Stimulated activated CD4-positive, alpha-beta T cell treated with anti-CD3 and anti-CD28 coated beads, Interleukin-1b, Interleukin-23, amount 100 ng/mL, for 4 hours (primary cell): ENCODE results near the gene PRKN.
"Not testable (repeated sequence)": the region's sequence is repeated elsewhere in the genome, so short reads cannot be mapped to it uniquely, and the experiment has no call there.

Experiments
- DNase-seq, 2 donors: peaks; one replicate each; pipeline ENCODE4 v3.0.0-alpha.2; 2020; ENCODE audit warnings: low read depth in 2 of 2

PRKN gene

DNA sequence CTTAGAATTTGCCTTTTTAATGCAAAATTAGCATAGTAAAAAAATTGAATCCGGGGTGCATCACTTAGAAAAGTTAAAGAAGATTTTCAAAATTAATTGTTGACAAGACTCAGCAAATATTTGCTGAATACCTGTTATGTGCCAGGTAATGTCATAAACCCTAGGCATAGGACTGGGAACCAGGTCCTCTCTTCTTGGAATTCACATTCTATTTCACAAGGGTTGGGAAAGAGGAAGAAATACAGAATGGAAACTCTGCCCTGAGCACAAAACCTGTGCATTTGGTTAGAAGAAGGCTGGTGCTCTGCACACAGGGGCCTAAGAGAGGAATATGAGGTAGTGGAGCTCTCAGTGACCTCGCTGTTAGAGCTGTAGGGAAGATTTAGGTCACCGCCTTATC, 879.9 kb downstream of the PRKN start:
- no peak for DNase-seq

DNA sequence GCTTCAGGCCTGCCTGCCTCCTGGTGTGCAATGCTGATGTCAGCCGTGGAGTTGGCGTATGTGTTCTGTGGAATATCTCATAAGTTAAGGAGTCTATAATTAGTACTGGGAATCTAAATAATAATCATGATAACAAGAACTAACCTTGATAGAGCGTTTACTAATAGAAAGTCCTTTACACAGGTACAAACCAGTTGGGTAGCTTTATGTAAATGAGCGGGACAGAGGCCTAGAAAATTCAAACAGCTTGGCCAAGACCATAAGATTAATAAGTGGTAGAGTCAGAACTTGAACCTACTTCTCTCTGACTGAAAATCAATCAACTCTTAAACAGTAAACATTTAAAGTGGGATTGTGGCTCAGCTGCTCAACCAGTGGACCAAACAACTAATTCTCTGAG, 882.8 kb downstream of the PRKN start:
- no peak for DNase-seq

DNA sequence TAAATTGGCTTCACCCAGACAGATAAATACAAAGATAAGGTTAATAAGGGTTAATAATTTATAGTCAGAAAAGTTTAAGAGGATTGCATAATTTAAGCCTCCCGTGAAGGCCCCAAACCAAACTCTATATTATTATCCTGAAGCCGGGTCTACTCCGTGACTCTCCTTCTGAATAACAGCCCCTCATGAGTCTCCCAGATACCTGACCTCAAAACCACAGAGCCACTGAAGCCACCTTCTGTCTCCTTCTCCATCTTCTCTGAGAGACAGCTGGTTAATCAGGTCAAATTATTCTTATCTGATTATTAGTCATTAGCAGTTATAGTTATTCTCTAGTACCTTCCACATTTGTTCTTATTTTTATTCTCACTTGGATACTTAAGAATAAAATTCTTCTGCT, 884.5 kb downstream of the PRKN start:
- DNase-seq = no peak

DNA sequence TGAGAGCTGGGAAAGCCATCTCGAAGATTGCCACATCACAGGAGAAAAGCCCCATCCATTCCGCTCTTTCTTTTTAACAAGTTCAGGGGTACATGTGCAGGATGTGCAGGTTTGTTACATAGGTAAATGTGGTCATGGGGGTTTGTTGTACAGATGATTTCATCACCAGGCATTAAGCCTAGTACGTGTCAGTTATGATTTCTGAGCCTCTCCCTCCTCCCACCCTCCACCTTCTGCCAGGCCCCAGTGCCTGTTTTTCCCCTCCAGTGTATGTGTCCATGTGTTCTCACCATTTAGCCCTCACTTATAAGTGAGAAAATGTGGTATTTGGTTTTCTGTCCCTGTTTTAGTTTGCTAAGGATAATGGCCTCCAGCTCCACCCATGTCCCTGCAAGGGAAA, 887.2 kb downstream of the PRKN start:
- DNase-seq = no peak

DNA sequence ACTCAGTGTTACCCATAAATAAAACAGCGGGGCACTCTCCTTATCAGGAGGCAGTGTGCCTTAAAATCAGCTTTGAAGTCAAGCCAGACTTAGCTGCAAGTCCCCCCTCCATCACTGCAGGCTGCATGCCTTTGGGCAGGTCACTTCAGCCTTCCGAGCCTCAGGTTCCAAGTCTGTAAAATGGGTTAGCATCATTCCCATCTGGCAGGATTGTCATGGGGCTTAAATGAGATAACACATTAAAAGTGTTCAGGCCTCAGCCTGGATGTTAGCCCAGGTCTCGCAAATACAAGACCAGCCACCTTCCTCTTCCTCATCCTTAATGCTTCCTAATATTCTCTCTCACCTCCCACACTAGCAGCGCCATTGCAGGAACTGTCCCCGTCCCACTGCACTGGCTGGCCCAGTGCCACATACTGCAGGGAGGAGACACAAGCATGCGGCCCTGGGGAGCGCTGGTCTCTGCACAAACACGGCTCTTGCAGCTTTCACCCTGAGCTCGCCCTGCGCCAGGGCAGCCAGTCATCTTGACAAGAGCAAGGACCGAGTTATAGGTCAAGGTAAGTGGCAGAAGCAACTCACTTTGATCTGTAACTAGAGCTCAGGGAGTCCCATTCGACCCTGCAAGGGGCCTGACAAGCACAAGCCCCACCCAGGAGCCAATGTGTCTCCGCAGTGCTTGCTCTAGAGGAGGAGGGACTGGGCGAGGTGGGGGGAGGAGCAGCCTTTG, 889.1 kb downstream of the PRKN start:
- DNase-seq = no peak

DNA sequence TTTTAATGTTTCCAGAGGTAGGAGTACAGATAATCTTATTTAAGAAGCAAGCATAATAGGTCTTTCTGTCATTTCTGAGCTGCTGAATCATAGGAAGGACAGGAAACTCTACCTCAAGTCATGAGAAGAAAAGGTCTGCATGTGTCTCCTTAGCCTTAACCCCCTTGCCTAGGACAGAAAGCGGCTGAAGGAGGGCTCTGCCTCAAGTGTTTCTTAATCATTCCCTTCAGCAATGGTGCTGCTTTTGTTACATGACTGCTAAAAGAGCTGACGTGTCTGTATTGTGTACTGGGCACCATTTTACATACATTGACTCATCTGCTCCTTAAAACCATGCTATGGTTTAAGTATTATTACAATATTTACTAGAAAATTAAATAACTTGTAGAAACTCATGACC, 889.7 kb downstream of the PRKN start:
- no peak for DNase-seq

DNA sequence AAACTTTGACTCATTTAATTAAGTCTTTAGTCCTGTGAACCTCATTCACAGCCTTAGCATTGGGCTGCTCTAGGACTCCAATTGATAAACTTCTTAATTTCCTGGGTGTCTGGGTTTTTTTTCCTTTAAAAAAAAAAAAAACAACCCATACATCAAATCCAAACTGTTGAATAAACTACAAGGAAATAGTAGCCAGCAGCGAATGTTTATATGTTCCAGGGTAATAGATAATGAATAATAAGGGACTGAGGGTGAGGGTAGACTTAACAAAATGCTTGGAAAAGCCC, 890.2 kb downstream of the PRKN start:
- DNase-seq = no peak

DNA sequence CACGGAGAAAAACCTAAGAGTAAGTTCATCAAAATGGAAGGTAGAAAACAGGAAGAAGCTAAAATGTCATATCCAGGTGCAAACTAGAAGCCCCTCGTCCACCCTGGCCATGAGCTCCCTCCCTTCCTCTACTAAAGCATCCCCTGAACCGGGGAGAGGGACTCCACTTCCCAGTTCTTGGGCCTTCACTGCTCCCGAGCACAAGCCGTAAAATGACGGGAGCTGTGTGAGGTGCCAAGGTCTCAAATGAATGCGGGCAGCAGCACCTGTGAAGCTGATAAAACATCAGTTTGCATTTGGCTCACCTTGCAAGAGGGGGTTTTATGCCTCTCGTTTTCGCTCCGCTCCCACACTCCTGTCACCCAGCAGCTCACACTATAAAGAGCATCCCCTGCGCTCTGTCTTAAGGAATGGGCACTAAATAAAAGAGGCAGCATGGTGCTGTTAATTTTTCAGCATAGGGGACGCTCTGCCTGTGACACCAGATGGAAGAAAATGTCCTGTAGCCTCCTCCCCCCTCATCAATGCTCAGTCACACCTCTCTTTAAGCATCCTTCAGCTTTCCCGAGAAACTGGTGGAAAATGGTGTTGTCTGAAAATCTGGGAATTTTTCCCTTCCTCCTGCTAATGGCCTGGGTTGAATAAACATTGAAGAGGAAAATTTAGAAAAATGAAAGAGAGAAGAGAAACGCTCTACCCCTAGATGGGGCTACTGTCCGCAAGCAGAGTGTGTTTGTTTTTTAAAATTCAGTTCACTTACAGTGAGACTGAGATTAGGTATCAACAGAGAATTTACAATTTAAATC, 890.7 kb downstream of the PRKN start:
- DNase-seq = no peak

DNA sequence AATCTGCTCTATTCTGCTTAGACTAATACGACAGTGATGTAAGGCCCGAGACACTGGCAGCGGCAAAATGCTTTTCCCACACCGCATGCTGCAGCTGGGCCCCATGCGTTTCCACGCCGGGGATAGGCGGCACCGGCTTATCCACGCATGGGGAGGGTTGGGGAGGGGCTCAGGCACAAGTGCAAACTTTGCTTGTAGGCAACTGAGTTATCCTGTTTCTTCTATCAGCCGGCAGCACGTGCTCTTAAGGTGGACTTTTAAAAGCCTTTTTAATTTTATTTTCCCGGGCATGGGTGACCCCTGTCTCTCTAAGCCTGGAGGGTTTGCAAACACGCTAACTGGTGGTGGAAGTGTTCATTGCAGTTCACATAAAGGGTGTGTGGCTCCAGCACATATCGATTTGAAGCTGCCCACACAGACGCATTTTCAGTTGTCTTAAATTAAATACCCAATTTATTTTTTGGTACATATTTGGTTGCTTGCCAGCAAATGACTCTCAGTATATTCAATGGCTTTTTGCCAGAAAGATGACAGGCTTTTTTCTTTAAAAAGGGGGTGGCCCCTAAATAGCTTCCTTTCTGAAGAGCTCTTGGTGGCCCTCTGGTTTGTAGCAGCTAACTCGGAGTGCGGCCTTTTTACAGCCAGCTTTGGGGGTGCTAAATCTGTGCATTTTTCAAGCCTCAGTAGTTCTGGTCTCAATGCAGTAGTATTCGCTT, 891.9 kb downstream of the PRKN start:
- no peak for DNase-seq

DNA sequence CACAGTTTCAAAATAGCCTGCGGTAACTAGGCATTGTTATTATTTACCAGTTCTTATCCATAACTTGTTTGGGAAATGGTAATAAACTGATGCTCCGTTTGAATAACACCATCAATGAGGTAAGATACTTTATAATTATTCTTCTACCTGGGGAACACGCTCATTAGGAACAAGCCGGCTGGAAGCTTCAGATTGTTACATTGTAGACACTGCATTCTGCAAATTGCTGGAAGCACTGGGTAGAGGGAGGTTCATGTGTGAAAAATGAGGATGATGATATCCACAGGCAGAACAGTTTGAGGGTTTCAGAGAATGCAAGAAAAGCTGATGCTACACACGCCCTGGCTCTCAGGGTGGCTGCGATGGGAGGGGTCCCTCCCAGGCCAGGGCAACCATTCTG, 893.1 kb downstream of the PRKN start:
- no peak for DNase-seq

DNA sequence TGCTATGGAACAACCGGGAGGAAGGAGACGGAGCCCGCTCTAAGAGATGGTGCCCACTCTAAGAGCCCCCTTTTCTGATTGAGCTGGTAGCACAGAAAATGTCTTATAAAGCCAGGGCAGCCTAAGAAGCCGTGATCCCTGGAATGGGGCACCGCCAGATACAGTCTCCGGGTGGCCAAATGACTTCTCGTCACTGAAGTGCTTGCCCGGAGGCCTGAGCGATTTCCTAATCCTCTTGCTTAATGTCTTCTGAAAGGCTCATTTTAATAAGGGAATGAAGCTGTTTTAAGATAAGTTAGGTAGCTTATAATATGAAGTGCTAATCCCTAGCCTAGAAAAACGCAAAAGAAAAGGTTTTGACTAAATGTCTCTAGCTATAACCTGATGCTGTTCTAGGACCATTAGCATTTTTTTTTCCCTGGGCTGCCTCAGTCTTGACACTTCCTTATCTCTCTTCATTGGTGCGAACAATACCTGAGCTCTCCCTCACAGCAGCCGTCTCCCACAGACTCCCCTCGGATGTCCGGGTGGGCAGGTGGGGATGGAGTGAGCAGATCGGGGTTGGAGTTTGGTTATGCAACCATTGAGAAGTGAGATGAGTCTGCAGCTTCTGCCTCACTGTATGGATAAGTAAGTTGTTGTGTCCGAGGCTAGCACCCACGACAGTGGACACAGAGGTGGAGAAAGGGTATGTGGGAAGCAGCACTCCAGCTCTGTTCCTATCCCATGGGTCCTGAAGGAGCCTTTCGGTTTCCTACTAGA, 894.3 kb downstream of the PRKN start:
- DNase-seq = no peak

DNA sequence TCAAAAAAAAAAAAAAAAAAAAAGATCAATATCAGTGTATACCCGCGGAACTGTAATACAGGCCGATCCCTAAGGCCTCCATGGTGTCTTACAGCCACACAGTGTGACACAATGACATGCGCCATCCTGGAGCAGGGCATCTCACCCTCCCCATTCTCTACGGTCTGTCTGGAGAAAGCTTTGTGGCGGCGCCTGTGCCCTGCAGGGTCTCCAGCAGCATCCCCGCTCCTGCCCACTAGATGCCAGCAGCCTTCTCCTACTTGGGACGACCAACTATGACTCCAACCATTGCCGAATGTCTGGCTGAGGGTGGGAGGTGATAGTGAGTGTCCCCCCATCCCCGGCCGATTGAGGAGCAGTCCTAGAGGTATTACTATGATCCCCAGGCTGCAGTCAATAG, 894.9 kb downstream of the PRKN start:
- no peak for DNase-seq

DNA sequence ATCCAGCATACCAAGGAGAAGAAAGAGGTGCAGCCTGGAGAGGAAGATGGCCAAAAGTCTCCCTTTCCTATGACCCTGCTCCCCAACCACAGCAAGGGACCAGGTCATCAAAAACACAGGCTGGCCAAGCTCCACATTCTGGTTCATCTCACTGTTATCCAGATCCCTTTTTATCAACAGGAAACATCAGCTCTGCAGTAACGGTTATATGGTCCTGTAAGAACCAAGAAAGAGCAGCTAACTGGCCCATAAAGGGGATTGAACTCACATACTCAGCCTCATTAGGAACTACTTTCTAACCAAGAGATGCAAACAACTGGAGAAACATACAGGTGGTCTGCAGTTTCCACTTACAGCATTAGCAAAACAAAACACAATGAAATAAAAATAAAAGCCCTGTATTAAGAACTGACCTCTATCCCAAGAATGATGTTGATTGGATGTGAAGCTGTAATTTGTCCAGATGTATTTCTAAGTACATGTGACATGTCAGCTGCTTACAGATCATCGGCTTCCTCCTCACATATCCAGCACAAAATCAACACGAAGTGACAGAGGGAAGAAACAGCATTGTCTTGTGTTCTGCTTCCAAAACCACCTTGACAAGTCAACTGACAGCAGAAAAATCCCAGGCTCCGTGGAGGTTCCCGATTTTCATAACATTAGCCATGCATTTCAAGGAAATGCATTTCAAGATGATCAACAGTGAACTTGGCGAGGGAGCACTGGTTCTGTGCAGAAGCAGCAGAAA, 896.5 kb downstream of the PRKN start:
- DNase-seq = no peak

DNA sequence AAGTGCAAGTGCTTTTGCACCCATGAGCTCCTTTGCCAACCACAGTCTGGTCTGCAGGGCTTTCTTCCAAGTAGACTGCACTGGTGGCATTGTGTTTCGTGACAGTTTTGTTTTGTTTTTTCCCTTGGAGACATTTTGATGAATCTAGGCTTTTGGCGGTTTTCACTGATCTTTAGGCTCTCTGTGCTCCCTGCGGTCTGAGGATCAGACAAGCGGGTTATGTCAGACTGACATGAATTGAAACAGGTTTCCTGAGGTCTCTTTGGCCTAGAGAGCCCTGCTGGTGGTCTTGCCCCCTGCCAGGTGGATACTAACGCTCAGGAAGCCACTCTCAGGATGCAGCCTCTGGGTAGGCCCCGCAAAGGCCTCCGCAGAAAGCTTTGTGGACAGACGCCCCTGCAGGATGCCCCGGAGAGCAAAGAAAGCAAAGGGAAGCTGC, 898.3 kb downstream of the PRKN start:
- DNase-seq = no peak

DNA sequence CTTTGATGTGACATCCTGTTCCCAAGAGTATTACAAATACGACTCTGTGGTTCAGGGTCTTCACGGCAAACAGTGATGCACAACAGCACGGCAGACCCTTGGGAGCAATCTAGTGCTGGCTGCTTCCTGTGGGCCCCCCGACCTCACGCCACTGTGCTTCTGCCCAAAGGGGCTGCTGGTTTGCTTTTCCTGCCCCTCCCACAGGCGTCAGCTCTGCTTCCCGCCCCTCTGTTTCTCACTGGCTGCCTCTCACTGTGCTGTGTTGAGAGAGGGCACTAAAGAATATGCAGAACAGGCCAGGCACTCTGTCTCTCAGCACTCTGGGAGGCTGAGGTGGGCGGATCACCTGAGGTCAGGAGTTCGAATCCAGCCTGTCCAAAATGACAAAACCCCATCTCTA, 899.2 kb downstream of the PRKN start:
- no peak for DNase-seq

DNA sequence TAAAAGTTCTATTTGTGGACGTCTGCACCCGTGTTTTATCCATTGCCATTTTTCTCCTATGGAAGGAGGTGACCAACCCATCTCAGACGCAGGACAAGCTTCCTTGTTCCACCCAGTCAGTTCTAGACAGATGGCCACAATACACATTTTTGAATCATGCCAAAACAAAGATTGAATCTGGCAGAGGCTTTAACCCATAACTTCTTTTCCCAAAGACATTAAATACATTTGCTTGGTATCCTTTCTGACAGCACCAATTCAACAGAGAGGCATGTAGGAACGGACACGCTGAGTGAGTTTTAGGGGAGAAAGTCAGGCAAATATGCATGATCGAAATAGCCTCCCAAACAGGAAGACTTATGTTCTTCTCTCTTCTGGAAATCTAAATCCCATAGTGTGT, 901.1 kb downstream of the PRKN start:
- DNase-seq = no peak

DNA sequence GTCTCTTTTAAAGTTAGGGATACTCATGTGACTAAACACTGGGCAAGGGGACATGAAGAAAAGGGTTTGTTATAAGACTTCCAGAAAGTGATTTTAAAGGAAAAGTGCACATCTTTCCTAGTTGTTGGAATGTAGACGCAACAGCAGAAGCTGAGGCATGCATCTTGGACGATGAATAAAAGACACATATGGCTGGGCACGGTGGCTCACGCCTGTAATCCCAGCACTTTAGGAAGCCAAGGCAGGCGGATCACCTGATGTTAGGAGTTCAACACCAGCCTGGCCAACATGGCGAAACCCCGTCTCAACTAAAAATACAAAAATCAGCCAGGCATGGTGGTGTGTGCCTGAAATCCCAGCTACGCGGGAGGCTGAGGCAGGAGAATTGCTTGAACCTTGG, 905.4 kb downstream of the PRKN start:
- DNase-seq = not testable (repeated sequence)

DNA sequence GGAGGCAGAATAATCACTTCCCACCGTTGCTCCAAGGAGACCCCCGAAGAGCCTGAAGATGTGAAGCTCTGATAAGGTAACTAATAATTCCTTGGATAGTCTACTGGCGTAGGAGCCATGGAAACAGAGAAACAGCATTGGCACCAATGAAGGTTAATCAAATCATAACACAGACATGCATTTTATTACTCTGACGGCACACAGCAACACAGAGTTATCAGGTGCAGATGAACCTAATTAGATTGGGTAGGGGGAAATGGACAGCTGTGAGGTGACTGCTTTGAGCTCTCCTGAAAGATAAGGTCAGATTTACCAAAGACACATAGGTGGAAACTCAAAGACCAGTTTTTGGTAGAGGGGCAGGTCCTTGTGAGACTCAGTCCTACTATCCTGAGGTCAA, 909.7 kb downstream of the PRKN start:
- DNase-seq = no peak

DNA sequence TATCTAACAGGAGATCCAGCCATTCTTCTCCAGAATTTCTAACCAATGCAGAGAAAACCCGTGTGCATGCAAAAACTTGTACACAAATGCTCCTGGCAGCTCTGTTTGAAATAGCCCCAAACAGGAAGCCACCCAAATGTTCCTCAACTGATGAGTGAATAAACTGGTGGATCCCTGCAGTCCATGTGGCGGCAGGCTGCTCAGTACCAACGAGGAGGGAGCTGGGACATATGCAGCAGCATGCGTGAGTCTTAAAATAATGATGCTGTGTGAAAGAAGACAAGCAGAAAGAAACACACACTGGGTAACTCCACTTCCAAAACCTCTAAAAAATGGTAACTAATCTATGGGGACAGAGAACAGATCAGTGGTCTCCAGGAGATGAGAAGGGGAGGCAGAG, 911.6 kb downstream of the PRKN start:
- DNase-seq = no peak

DNA sequence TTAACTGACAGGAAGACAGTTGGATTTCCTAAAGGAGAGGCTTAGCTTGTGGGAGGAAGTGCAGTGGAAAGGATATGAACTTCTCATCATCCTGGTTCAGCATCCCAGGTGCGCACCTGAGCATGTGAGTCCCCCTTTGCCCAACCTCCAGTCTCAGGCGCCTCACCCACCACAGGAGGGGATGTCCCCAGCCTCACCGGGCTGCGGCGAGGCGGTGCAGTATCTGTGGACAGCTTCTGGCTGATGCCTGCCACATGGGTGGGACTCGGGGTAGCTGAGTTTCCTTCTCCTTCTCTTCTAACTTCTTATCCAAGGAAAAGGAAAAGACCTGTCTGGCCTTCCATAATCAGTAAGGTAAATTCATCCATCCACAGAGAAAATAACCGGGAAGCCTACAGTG, 914.4 kb downstream of the PRKN start:
- no peak for DNase-seq

DNA sequence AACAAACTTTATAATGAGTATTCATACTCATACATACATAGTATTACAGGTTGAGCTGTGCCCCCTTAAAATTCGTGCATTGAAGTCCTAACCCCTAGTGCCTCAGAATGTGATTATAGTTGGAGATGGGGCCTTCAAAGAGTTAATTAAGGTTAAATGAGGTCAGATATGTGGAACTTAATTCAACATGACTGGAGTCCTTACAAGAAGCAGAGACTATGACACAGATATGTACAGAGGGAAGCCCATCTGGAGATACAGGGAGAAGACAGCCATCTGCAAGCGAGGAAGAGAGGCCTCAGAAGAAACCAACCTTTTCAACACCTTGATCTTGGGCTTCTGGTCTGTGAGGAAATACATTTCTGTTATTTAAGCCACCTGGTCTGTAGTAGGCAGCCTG, 917.6 kb downstream of the PRKN start:
- DNase-seq = no peak

DNA sequence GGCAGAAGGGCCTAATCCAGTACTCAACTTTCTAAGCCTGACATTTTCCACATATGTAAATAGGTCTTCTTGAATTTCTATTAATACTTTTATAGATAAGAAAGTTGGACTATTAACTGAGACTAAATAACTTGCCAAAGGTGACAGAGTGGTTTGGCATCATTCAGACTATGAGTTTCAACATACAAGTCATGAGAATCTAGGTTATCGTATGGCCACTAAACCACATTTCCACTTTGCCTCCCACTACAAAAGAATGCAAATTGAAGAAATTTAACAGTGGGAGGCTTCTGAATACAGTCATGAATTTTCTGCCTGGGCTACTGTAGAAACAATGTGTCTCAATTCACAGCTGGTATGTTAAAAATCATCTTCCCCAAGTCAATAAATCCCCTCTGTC, 922.7 kb downstream of the PRKN start:
- no peak for DNase-seq
